WTC11 (cell line): ENCODE results near the gene REPS2. TPM values are rescaled to one million over a fixed set of nuclear protein-coding genes. Genes with fewer than 3 reads are reported as not detected.

Source experiments
- ATAC-seq: fragments of 200-7000 bp; cut with Tn5 transposase; 2 replicates; pipeline ENCODE4 v1.10.0; 2021; ENCODE audit warnings: mild to moderate bottlenecking, moderate library complexity
- CTCF ChIA-PET: fragments of 300-600 bp; sonication (Branson Sonifier 250); formaldehyde crosslinking; loops from one replicate; lab custom pipeline; 2021; ENCODE audit warnings: antibody characterized with exemption; lab: Charles Lee
- POLR2A ChIA-PET: fragments of 350-600 bp; sonication (Branson Sonifier 250); formaldehyde crosslinking; loops from one replicate; lab custom pipeline; 2021; ENCODE audit warnings: antibody characterized with exemption; lab: Charles Lee
- DNase-seq: peaks from one replicate; pipeline ENCODE4 v3.0.0; 2021; ENCODE audit warnings: low spot score
- H3K27ac Mint-ChIP-seq: 2 replicates; pipeline ENCODE4 v1.8.0; 2021; ENCODE audit warnings: mixed read lengths
- H3K27me3 Mint-ChIP-seq: 2 replicates; pipeline ENCODE4 v1.8.0; 2021; ENCODE audit warnings: low read depth, mild to moderate bottlenecking, moderate library complexity, mixed read lengths
- H3K36me3 Mint-ChIP-seq: 2 replicates; pipeline ENCODE4 v1.8.0; 2021; ENCODE audit warnings: mixed read lengths
- H3K4me1 Mint-ChIP-seq: 2 replicates; pipeline ENCODE4 v1.8.0; 2022; ENCODE audit warnings: mixed read lengths
- H3K4me3 Mint-ChIP-seq: 2 replicates; pipeline ENCODE4 v1.8.0; 2021; ENCODE audit warnings: mild to moderate bottlenecking, moderate library complexity, mixed read lengths
- H3K9me3 Mint-ChIP-seq: 2 replicates; pipeline ENCODE4 v1.8.0; 2021; ENCODE audit warnings: mixed read lengths
- AR ChIP-seq: fragments of 250-450 bp; sonication (Bioruptor Pico); IDR thresholded peaks from 2 replicates; pipeline ENCODE4 v1.9.0; 2021; ENCODE audit warnings: mild to moderate bottlenecking
- ATF1 ChIP-seq: sonication (generic); formaldehyde crosslinking; IDR thresholded peaks from 2 replicates; pipeline ENCODE4 v1.8.1; 2023; ENCODE audit warnings: mild to moderate bottlenecking, moderate library complexity, missing genetic modification reagents
- ATF2 ChIP-seq: sonication (generic); formaldehyde crosslinking; IDR thresholded peaks from 2 replicates; pipeline ENCODE4 v1.8.1; 2022; ENCODE audit warnings: low read depth, missing genetic modification reagents, borderline replicate concordance
- ATF3 ChIP-seq: sonication (generic); formaldehyde crosslinking; conservative IDR thresholded peaks from 2 replicates; pipeline ENCODE4 v1.8.1; 2022; ENCODE audit warnings: mild to moderate bottlenecking, missing genetic modification reagents
- ATF6 ChIP-seq: sonication (generic); formaldehyde crosslinking; IDR thresholded peaks from 2 replicates; pipeline ENCODE4 v1.8.1; 2023; ENCODE audit warnings: mild to moderate bottlenecking, missing genetic modification reagents
- ETV6 ChIP-seq: sonication (generic); formaldehyde crosslinking; IDR thresholded peaks from 2 replicates; pipeline ENCODE4 v1.8.1; 2022; ENCODE audit warnings: mild to moderate bottlenecking, missing genetic modification reagents
- FOXK1 ChIP-seq: sonication (generic); formaldehyde crosslinking; IDR thresholded peaks from 2 replicates; pipeline ENCODE4 v1.8.0; 2022; ENCODE audit warnings: mild to moderate bottlenecking, moderate library complexity, missing genetic modification reagents
- FOXP1 ChIP-seq: sonication (generic); formaldehyde crosslinking; IDR thresholded peaks from 2 replicates; pipeline ENCODE4 v1.8.0; 2022; ENCODE audit warnings: missing genetic modification reagents, mild to moderate bottlenecking, moderate library complexity, borderline replicate concordance
- IRF2 ChIP-seq: sonication (generic); formaldehyde crosslinking; IDR thresholded peaks from 2 replicates; pipeline ENCODE4 v1.8.0; 2022; ENCODE audit warnings: low read depth, missing genetic modification reagents, borderline replicate concordance
- KAT7 ChIP-seq: sonication (generic); formaldehyde crosslinking; IDR thresholded peaks from 2 replicates; pipeline ENCODE4 v1.8.1; 2023; ENCODE audit warnings: missing genetic modification reagents, mild to moderate bottlenecking, borderline replicate concordance
- NFATC4 ChIP-seq: fragments of 250-450 bp; sonication (Bioruptor Pico); IDR thresholded peaks from 2 replicates; pipeline ENCODE4 v1.9.0; 2021; ENCODE audit warnings: mild to moderate bottlenecking
- NFYB ChIP-seq: sonication (generic); formaldehyde crosslinking; conservative IDR thresholded peaks from 2 replicates; pipeline ENCODE4 v1.8.0; 2022; ENCODE audit warnings: low read depth, missing genetic modification reagents
- OVOL2 ChIP-seq: fragments of 250-450 bp; sonication (Bioruptor Pico); IDR thresholded peaks from 2 replicates; pipeline ENCODE4 v1.9.0; 2021; ENCODE audit warnings: mild to moderate bottlenecking, borderline replicate concordance
- RORB ChIP-seq: fragments of 250-450 bp; sonication (Bioruptor Pico); IDR thresholded peaks from 2 replicates; pipeline ENCODE4 v1.9.0; 2021; ENCODE audit warnings: mild to moderate bottlenecking
- SMAD4 ChIP-seq: sonication (generic); formaldehyde crosslinking; IDR thresholded peaks from 2 replicates; pipeline ENCODE4 v1.8.0; 2022; ENCODE audit warnings: mild to moderate bottlenecking, missing genetic modification reagents
- SP1 ChIP-seq: sonication (generic); formaldehyde crosslinking; conservative IDR thresholded peaks from 2 replicates; pipeline ENCODE4 v1.8.1; 2022; ENCODE audit warnings: missing genetic modification reagents
- TEAD4 ChIP-seq: sonication (generic); formaldehyde crosslinking; IDR thresholded peaks from 2 replicates; pipeline ENCODE4 v1.8.0; 2022; ENCODE audit warnings: mild to moderate bottlenecking, missing genetic modification reagents
- ZNF219 ChIP-seq: sonication (generic); formaldehyde crosslinking; IDR thresholded peaks from 2 replicates; pipeline ENCODE4 v1.8.0; 2023; ENCODE audit warnings: missing genetic modification reagents, mild to moderate bottlenecking, borderline replicate concordance
- ZNF232 ChIP-seq: sonication (generic); formaldehyde crosslinking; IDR thresholded peaks from 2 replicates; pipeline ENCODE4 v1.8.0; 2022; ENCODE audit warnings: mild to moderate bottlenecking, missing genetic modification reagents
- ZNF263 ChIP-seq: sonication (generic); formaldehyde crosslinking; IDR thresholded peaks from 2 replicates; pipeline ENCODE4 v1.8.1; 2022; ENCODE audit warnings: low read depth, mild to moderate bottlenecking, moderate library complexity, missing genetic modification reagents
- ZNF317 ChIP-seq: sonication (generic); formaldehyde crosslinking; IDR thresholded peaks from 2 replicates; pipeline ENCODE4 v1.8.1; 2023; ENCODE audit warnings: low read depth, mild to moderate bottlenecking, moderate library complexity, missing genetic modification reagents, borderline replicate concordance
- ZNF396 ChIP-seq: fragments of 250-450 bp; sonication (Bioruptor Pico); IDR thresholded peaks from 2 replicates; pipeline ENCODE4 v1.8.0; 2021; ENCODE audit warnings: mild to moderate bottlenecking, moderate library complexity, borderline replicate concordance
- ZNF425 ChIP-seq: fragments of 250-450 bp; sonication (Bioruptor Pico); conservative IDR thresholded peaks from 2 replicates; pipeline ENCODE4 v1.9.0; 2021; ENCODE audit warnings: mild to moderate bottlenecking
- ZNF512 ChIP-seq: sonication (generic); formaldehyde crosslinking; IDR thresholded peaks from 2 replicates; pipeline ENCODE4 v1.8.1; 2022; ENCODE audit warnings: missing genetic modification reagents, borderline replicate concordance
- total RNA-seq: library from RNA; stranded (reverse); gene quantifications from 3 replicates; pipeline ENCODE4 v1.2.3, GENCODE V29; 2021

REPS2 gene
- total RNA-seq, 1 experiment from 2014 or later, result 2.2 TPM

- POLR2A ChIA-PET, result interaction anchor here (0.8 kb wide), 1 partner anchor 23 kb away, joined by 5 read pairs; no protein-coding TSS in a partner anchor
- DNase-seq, result no peak
- no peak overlapping the region for H3K27ac Mint-ChIP-seq
Observed at GRCh38 chrX:17081968-17082367, 135.5 kb downstream of the REPS2 start.

GRCh38 chrX:17082831-17083230 lies 136.4 kb downstream of the REPS2 start:
- DNase-seq, result no peak
- peak; percentile 50 for ATAC-seq
- ChIA-PET CTCF (interaction anchor here (0.7 to 2.5 kb wide), 7 partner anchors 8 to 1631 kb away, joined by 3 to 9 read pairs (median 4); no protein-coding TSS in a partner anchor), POLR2A (interaction anchor here (0.7 kb wide), 1 partner anchor 590 kb away, joined by 8 read pairs; no protein-coding TSS in a partner anchor)
- H3K27me3 Mint-ChIP-seq, result no peaks in the 10 kb centered on the region
- no peaks in the 10 kb centered on the region for H3K9me3 Mint-ChIP-seq
- H3K4me1 Mint-ChIP-seq, result no peaks in the 10 kb centered on the region
- H3K36me3 Mint-ChIP-seq, result no peaks in the 10 kb centered on the region
- no peak overlapping the region for H3K27ac Mint-ChIP-seq
- H3K4me3 Mint-ChIP-seq, result no peak overlapping the region
- no peak for TF ChIP-seq ZNF425
- TF ChIP-seq SP1 (CRISPR knock-in tag), result no peak
- TF ChIP-seq ZNF512 (CRISPR knock-in tag), result no peak
- no peak for TF ChIP-seq FOXK1
- TF ChIP-seq ATF1 (CRISPR knock-in tag), result no peak
- TF ChIP-seq ETV6, result no peak
- TF ChIP-seq OVOL2 (CRISPR knock-in tag), result no peak
- TF ChIP-seq IRF2, result no peak
- TF ChIP-seq NFATC4 (CRISPR knock-in tag), result no peak
- TF ChIP-seq NFYB (CRISPR knock-in tag), result no peak

More at GRCh38 chrX:17081968-17082367, 135.5 kb downstream of the REPS2 start:
- Mint-ChIP-seq H3K27me3 (no peaks in the 10 kb centered on the region), H3K9me3 (no peaks in the 10 kb centered on the region), H3K4me1 (no peaks in the 10 kb centered on the region), H3K36me3 (no peaks in the 10 kb centered on the region), H3K4me3 (no peak overlapping the region)
- CTCF ChIA-PET, result interaction anchor here (0.6 to 2.5 kb wide), 5 partner anchors 9 to 409 kb away, joined by 3 to 9 read pairs (median 4); no protein-coding TSS in a partner anchor
- ATAC-seq, result no peak
- TF ChIP-seq ZNF263 (CRISPR knock-in tag) (no peak), ZNF232 (CRISPR knock-in tag) (no peak), RORB (CRISPR knock-in tag) (no peak), ATF6 (CRISPR knock-in tag) (no peak), SMAD4 (CRISPR knock-in tag) (no peak), FOXP1 (CRISPR knock-in tag) (no peak), KAT7 (CRISPR knock-in tag) (no peak), ATF2 (no peak), ZNF396 (CRISPR knock-in tag) (no peak), TEAD4 (CRISPR knock-in tag) (no peak), AR (no peak), ZNF317 (CRISPR knock-in tag) (no peak), ZNF219 (no peak), ATF3 (CRISPR knock-in tag) (no peak)
